DOHH2 (cell line): ENCODE results near the gene ZNF280D.

Experiments
- CTCF ChIP-seq: fragments of 200-600 bp; sonication (generic); IDR thresholded peaks from one replicate; pipeline ENCODE4 v1.5.1; 2014; ENCODE audit warnings: antibody characterized with exemption, mild to moderate bottlenecking, low read depth, low read length; ENCODE audit not compliant: poor library complexity, severe bottlenecking
- EZH2phosphoT487 ChIP-seq: fragments of 200-600 bp; sonication (generic); IDR thresholded peaks from 2 replicates; pipeline ENCODE4 v1.6.1; 2017; ENCODE audit warnings: borderline replicate concordance, mild to moderate bottlenecking, antibody characterized with exemption, low read length, moderate library complexity, mixed read lengths

GRCh38 chr15:56648311-56648710, 85.0 kb downstream of the ZNF280D start:
- TF ChIP-seq CTCF: no peak
- TF ChIP-seq EZH2phosphoT487: no peak
